Measurements from ENCODE around the gene CENPO.

GRCh38 chr2:24815171-24815570 lies 21.9 kb downstream of the CENPO start:
- TF ChIP-seq CTCF (conservative IDR thresholded peaks at IDR 0.05) (no peak), ZFX (IDR thresholded peaks at IDR 0.05) (no peak)

Data from C4-2B (cell line).